B cell (primary cell): ENCODE measurements around the gene B4GALT1. TPM values are rescaled to one million over a fixed set of nuclear protein-coding genes. Genes with fewer than 3 reads are reported as not detected.
A peak's percentile ranks its signal among the peaks of the same experiment; 100 is the strongest.

Experiments used
- ATAC-seq: fragments of 200-7000 bp; cut with Tn5 transposase; one replicate; pipeline ENCODE4 v1.10.0; 2021; ENCODE audit warnings: low read depth, mild to moderate bottlenecking, moderate number of reproducible peaks, moderate library complexity
- CTCF ChIA-PET: fragments of 350-600 bp; sonication (Branson Sonifier 250); formaldehyde crosslinking; loops from one replicate; lab custom pipeline; 2021; ENCODE audit warnings: antibody characterized with exemption, inconsistent platforms; lab: Charles Lee
- POLR2A ChIA-PET: fragments of 350-600 bp; sonication (Branson Sonifier 250); formaldehyde crosslinking; loops from one replicate; lab custom pipeline; 2021; ENCODE audit warnings: antibody characterized with exemption; lab: Charles Lee
- DNase-seq: peaks from one replicate; pipeline ENCODE4 v3.0.0; 2013
- H2AFZ ChIP-seq: 2 replicates; pipeline ENCODE4 v1.6.1; 2012; ENCODE audit warnings: mild to moderate bottlenecking, low read depth, low read length; ENCODE audit not compliant: insufficient read depth, poor library complexity, severe bottlenecking
- H3K27ac ChIP-seq, 2 donors: 1 replicate in 1 of 2; 2 replicates in 1 of 2; pipeline ENCODE4 v1.5.1; 2012 to 2013; ENCODE audit warnings: low read length in 2 of 2, mild to moderate bottlenecking in 2 of 2, moderate library complexity in 1 of 2
- H3K27me3 ChIP-seq, 4 experiments: fragments of 200-600 bp in 1 of 4; sonication (generic) in 1 of 4; replicated peaks in 1 of 4; 1 replicate in 2 of 4; 2 replicates in 2 of 4; pipeline versions ENCODE4 v1.6.1 to v1.7.0; 2013 to 2016; ENCODE audit warnings: low read length in 3 of 4, mild to moderate bottlenecking in 2 of 4, mixed read lengths in 1 of 4, moderate library complexity in 1 of 4; ENCODE audit not compliant: insufficient read depth in 4 of 4, control insufficient read depth in 3 of 4; ENCODE audit errors: control extremely low read depth in 1 of 4
- H3K36me3 ChIP-seq, 2 experiments: replicated peaks in 1 of 2; 1 replicate in 1 of 2; 2 replicates in 1 of 2; pipeline versions ENCODE4 v1.6.1 to v1.7.1; 2013; ENCODE audit warnings: low read length in 1 of 2; ENCODE audit not compliant: insufficient read depth in 2 of 2, control insufficient read depth in 1 of 2; ENCODE audit errors: control extremely low read depth in 1 of 2, extremely low read depth in 1 of 2
- H3K4me1 ChIP-seq, 2 donors: fragments of 200-600 bp in 1 of 2; sonication (generic) in 1 of 2; 1 replicate in 1 of 2; 2 replicates in 1 of 2; pipeline versions ENCODE4 v1.5.1 to v1.6.1; 2013 to 2017; ENCODE audit warnings: low read length in 2 of 2; ENCODE audit not compliant: control insufficient read depth in 2 of 2, insufficient read depth in 2 of 2
- H3K4me2 ChIP-seq: replicated peaks from 2 replicates; pipeline ENCODE3; 2012; ENCODE audit warnings: mild to moderate bottlenecking, low read depth, low read length; ENCODE audit not compliant: poor library complexity, severe bottlenecking
- H3K4me3 ChIP-seq, 5 experiments: fragments of 200-600 bp in 1 of 5; sonication (generic) in 1 of 5; 1 replicate in 3 of 5; 2 replicates in 2 of 5; pipeline versions ENCODE4 v1.5.1 to v1.7.0; 2011 to 2016; ENCODE audit warnings: low read length in 4 of 5, mild to moderate bottlenecking in 4 of 5, low read depth in 2 of 5, control low read depth in 1 of 5, moderate library complexity in 1 of 5; ENCODE audit not compliant: insufficient read depth in 1 of 5; ENCODE audit errors: control extremely low read depth in 1 of 5, extremely low read depth in 1 of 5
- H3K79me2 ChIP-seq: fragments of 200-600 bp; sonication (generic); one replicate; pipeline ENCODE4 v1.6.0; 2016; ENCODE audit warnings: low read length; ENCODE audit not compliant: control insufficient read depth, insufficient read depth
- H3K9ac ChIP-seq: fragments of 200-600 bp; sonication (generic); 2 replicates; pipeline ENCODE4 v1.6.1; 2017; ENCODE audit warnings: mild to moderate bottlenecking, low read length, moderate library complexity
- H3K9me3 ChIP-seq, 3 donors: one replicate each; pipeline versions ENCODE4 v1.6.1 to v1.7.1; 2013; ENCODE audit warnings: low read length in 2 of 3; ENCODE audit not compliant: control insufficient read depth in 2 of 3, insufficient read depth in 1 of 3; ENCODE audit errors: control extremely low read depth in 1 of 3
- H4K20me1 ChIP-seq: 2 replicates; pipeline ENCODE4 v1.6.0; 2012; ENCODE audit warnings: mild to moderate bottlenecking, low read length; ENCODE audit not compliant: insufficient read depth, control insufficient read depth, poor library complexity, severe bottlenecking
- H3K27ac Mint-ChIP-seq: one replicate; pipeline ENCODE4 v1.8.0; 2021; ENCODE audit warnings: mixed read lengths
- H3K27me3 Mint-ChIP-seq: one replicate; pipeline ENCODE4 v1.8.0; 2021; ENCODE audit warnings: mixed read lengths
- H3K4me1 Mint-ChIP-seq: one replicate; pipeline ENCODE4 v1.8.0; 2021; ENCODE audit warnings: mixed read lengths
- H3K4me3 Mint-ChIP-seq: one replicate; pipeline ENCODE4 v1.8.0; 2021; ENCODE audit warnings: mixed read lengths
- H3K9me3 Mint-ChIP-seq: one replicate; pipeline ENCODE4 v1.8.0; 2022; ENCODE audit warnings: mixed read lengths; ENCODE audit not compliant: insufficient read depth
- EZH2 ChIP-seq: IDR thresholded peaks from 2 replicates; pipeline ENCODE4 v1.6.1; 2012; ENCODE audit warnings: borderline replicate concordance, low read depth, mild to moderate bottlenecking, moderate library complexity, low read length; ENCODE audit not compliant: insufficient read depth, poor library complexity, severe bottlenecking
- WGBS: methylation state at CpG from one replicate; pipeline ENCODE4 v1.1.5; 2013; ENCODE audit warnings: missing lambda C conversion rate; ENCODE audit not compliant: insufficient coverage; 5-methylcytosine and 5-hydroxymethylcytosine counted together
- intact Hi-C: fragments of 100-400 bp; cut with micrococcal nuclease; formaldehyde crosslinking; loops from one replicate; pipeline ENCODE4 v1.10.0; 2022
- polyA plus RNA-seq: library from polyadenylated mRNA; depleted of rRNA; stranded (reverse); fragments of >200 nt; gene quantifications from 2 replicates; pipeline ENCODE4 v1.2.3, GENCODE V29; 2012
- total RNA-seq, 2 donors: library from RNA; stranded (reverse); fragments of 120-200 nt in 1 of 2; gene quantifications; 1 replicate in 1 of 2; 2 replicates in 1 of 2; pipeline versions ENCODE4 v1.2.3 to v1.2.4, GENCODE V29; 2013 to 2022
- TF ChIP-seq, protein P1 (sequence below): fragments of 200-600 bp; IDR thresholded peaks from one replicate; pipeline ENCODE4 v1.8.0; 2022; ENCODE audit warnings: antibody characterized with exemption, mild to moderate bottlenecking

B4GALT1 gene
- total and polyA plus RNA-seq, 2 donors (not counting 1 experiment from before 2014, with no cell fraction given), result 49.2 to 201 TPM

GRCh38 chr9:33197279-33198152, 30.4 kb upstream of the B4GALT1 start:
- Histone ChIP-seq H3K27me3 (no peaks in the 10 kb centered on the region), H2AFZ (no peak overlapping the region), H3K4me2 (no peak overlapping the region), H3K4me1 (peaks cover 5 to 11% of the 10 kb centered on the region in 2 donors), H3K36me3 (no peaks in the 10 kb centered on the region), H3K4me3 (no peak overlapping the region), H3K9ac (no peak overlapping the region), H3K9me3 (no peaks in the 10 kb centered on the region), H3K27ac (no peak overlapping the region), H4K20me1 (no peaks in the 10 kb centered on the region), H3K79me2 (no peaks in the 10 kb centered on the region)
- 94% methylated on average over 2 of the region's 6 CpGs for WGBS
- Mint-ChIP-seq H3K4me3 (no peak overlapping the region), H3K27ac (no peak overlapping the region), H3K4me1 (peaks cover 13% of the 10 kb centered on the region), H3K9me3 (no peaks in the 10 kb centered on the region), H3K27me3 (no peaks in the 10 kb centered on the region)
- ChIA-PET POLR2A (no interaction called here), CTCF (interaction anchor here (1.0 to 2.1 kb wide), 2 partner anchors 27 to 29 kb away, joined by 4 read pairs; no protein-coding TSS in a partner anchor)
- ATAC-seq (no peak), DNase-seq (no peak)
- TF ChIP-seq, protein P1, sequence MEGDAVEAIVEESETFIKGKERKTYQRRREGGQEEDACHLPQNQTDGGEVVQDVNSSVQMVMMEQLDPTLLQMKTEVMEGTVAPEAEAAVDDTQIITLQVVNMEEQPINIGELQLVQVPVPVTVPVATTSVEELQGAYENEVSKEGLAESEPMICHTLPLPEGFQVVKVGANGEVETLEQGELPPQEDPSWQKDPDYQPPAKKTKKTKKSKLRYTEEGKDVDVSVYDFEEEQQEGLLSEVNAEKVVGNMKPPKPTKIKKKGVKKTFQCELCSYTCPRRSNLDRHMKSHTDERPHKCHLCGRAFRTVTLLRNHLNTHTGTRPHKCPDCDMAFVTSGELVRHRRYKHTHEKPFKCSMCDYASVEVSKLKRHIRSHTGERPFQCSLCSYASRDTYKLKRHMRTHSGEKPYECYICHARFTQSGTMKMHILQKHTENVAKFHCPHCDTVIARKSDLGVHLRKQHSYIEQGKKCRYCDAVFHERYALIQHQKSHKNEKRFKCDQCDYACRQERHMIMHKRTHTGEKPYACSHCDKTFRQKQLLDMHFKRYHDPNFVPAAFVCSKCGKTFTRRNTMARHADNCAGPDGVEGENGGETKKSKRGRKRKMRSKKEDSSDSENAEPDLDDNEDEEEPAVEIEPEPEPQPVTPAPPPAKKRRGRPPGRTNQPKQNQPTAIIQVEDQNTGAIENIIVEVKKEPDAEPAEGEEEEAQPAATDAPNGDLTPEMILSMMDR, result peak; percentile 6
- TF ChIP-seq EZH2, result no peak
- intact Hi-C loops, result no loop called here

- Histone ChIP-seq H2AFZ (no peak overlapping the region), H3K4me2 (no peak overlapping the region), H3K4me3 (no peak overlapping the region), H3K9me3 (no peaks in the 10 kb centered on the region), H3K27ac (no peak overlapping the region), H3K27me3 (no peaks in the 10 kb centered on the region), H3K79me2 (no peaks in the 10 kb centered on the region), H3K9ac (no peak overlapping the region), H3K36me3 (no peaks in the 10 kb centered on the region), H3K4me1 (peaks cover 0 to 6% of the 10 kb centered on the region in 2 donors), H4K20me1 (no peaks in the 10 kb centered on the region)
- H3K27ac Mint-ChIP-seq, result no peak overlapping the region
- WGBS, result 100% methylated on average over 1 of the region's 1 CpG
- no peak for ATAC-seq
- H3K9me3 Mint-ChIP-seq, result no peaks in the 10 kb centered on the region
- intact Hi-C loops, result no loop called here
- H3K27me3 Mint-ChIP-seq, result no peaks in the 10 kb centered on the region
- CTCF ChIA-PET, result interaction anchor here (1.0 to 2.1 kb wide), 2 partner anchors 26 to 29 kb away, joined by 4 read pairs; no protein-coding TSS in a partner anchor
- H3K4me3 Mint-ChIP-seq, result no peak overlapping the region
- H3K4me1 Mint-ChIP-seq, result peaks cover 10% of the 10 kb centered on the region
- DNase-seq, result no peak
- no peak for TF ChIP-seq EZH2
- TF ChIP-seq, protein P1, result no peak
- POLR2A ChIA-PET, result no interaction called here
These were observed 29.6 kb upstream of the B4GALT1 start for GRCh38 chr9:33196736-33197135.
